NCI-H2227 (cell line): ENCODE results near the gene SLC9C2.
"Not testable (repeated sequence)": the region's sequence is repeated elsewhere in the genome, so short reads cannot be mapped to it uniquely, and the experiment has no call there.

ENCODE experiments used
- DNase-seq: peaks from one replicate; lab custom pipeline; 2025; ENCODE audit not compliant: unreplicated experiment; lab: John Stamatoyannopoulos, UW

Gene SLC9C2

DNA sequence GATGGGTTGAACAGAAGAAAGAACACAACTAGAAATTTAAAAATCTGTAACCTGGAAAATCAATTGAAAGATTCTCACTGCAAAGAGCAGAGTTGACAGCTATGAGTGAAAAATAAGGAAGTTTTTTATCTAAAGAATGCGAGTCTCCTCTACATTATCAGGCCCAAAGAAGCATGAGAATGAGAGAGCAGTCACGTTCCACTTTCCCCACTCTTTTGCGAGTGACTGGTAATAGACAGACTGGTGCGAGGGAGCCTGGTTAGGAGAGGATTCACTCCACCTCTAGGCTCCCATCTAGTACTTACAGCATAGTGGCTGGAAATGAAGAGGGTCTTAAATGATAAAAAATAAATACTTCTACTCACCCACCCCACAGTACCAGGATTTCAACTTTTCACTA is 73.8 kb downstream of the SLC9C2 start:
- DNase-seq: no peak

DNA sequence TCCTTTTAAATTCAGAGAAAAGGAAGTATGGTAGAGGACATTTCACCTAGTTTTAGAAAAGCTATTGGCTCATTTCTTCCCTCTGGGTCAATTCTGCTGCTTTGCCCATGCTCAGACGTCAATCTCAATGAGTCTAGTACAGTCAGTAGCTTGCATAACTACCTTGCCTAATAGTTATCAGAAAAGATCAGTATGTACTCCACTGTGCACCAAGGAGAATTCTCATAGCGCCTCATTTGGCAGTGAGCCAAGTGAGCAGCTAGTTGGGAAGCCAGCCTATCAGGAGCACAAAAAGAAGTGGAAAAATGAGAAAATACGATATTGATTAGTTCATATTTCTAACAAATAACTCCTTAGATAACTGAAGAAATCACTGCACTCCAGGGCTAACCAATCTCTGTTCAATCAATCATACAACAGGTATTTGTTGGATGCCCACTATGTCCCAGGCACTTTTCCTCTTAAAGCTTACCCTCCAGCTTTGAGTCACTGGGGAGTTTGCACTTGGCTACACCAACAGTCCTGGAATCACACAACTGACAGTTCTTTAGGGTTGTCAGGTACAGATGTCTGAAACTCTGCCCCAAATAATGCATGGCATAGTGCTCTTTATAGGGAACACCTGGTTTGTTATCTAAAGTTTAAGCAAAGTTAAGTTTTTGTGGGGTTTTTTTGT is 75.6 kb downstream of the SLC9C2 start:
- no peak for DNase-seq

DNA sequence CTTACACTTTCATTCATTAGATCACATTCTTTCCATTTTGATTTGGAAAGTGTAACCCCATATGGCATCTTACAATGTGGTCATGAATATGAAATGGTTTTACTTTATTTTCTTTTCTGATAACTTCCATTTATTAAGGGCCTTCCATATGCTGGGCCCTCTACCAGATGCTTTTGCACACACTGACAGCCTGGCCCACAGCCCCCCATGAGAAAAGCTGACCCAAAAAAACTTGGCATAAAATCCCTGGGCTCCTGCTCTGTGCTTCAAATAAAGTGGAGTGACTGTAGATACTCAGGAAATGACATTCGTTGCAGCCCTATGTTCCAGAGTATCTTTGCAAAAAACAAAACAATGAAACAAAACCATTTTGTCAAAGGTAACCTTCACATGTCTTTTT is 76.9 kb downstream of the SLC9C2 start:
- no peak for DNase-seq

DNA sequence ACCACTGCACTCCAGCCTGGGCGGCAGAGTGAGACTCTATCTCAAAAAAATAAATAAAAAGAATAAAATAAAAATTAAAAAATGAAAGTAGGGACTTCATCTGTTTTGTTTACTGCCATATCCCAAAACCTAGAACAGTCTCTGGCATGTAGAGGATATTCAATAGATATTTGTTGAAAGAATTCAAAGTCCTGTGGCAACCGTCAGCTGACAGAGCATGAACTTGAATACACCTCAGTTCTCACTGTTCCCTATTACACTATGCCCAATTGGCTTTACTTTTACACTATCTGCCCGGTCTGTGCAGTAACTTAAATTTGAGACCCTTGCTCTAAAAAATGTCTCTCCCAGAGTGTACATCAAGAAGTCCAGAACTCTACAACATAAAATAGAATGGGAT is 79.5 kb downstream of the SLC9C2 start:
- no peak for DNase-seq

DNA sequence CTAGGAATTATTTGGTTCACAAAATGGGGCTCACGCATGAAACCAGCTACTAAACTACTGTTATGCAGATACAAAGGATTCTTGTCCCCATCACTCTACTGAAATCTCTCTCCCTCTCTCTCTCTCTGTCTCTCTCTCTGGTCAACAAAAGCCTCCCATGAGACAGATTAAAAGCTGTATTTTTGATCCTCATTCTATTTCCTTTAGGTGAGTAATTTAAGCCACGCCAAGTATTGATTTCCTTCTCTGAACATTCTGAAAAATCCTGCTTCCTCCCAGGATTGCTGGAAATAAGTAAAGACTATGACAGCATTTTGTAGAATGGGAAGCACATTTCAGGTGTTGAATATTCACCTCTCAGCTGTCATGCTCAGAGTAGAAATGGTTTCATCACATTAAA is 82.1 kb downstream of the SLC9C2 start:
- no peak for DNase-seq

DNA sequence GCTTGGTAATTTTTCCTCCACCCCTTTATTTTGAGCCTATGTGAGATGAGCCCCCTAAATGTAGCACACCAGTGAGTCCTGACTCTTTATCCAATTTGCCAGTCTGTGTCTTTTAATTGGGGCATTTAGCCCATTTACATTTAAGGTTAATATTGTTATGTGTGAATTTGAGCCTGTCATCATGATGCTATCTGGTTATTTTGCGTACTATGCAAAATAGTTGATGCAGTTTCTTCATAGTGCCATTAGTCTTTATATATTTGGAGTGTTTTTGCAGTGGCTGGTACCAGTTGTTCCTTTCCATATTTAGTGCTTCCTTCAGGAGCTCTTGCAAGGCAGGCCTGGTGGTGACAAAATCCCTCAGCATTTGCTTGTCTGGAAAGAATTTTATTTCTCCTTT is 88.4 kb downstream of the SLC9C2 start:
- not testable (repeated sequence) for DNase-seq

DNA sequence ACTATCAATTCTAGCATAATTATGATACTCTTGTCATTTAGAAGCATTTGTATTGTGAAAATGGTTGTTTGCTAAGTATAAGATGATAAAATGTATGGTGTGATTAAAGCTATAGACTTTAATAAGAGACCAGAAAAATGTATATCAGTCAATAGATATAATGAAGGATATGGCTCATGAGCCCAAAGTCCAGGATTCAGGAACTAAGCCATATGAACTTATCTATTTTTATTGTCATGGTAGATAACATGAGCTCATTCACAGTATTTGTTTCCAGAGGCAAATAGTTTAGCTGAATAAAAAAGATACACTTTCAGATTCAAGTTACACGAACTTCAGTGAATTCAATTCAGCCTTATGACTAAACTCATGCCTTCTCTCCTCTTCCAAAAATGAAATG is 93.1 kb downstream of the SLC9C2 start:
- DNase-seq: no peak

DNA sequence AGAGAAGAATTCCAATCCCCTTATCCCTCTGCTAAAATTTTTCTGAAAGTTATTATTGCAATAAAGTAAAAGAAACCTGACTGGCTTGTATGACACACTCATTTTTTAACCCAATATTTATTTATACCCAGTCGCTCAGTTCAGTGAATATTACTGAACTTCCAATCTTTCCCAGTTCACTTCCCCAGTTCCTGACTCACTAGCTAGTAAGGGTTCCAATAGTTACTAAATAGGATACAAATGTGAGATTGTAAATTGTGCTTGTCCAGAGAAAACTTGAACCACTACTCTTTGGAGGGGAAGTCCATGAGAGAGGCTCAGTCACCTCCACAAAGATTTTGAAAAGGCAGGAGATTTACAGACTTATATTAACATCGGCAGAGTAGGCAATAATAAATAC is 94.3 kb downstream of the SLC9C2 start:
- no peak for DNase-seq

DNA sequence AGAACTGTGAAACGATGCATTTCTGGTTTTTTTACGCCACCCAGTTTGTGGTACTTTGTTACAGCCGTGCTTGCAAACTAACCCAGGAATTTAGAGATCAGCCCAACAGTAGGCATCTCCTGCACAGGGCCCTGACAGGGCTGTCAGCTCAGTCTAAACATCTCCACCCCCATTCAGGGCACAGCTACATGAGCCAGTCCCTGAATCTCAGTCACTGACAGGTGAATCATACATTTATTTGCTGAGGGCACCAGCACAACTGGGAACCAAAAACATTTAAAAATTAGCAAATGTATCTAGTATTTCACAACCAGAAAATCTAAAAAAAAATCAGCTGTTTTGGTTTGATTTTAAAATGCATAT is 95.0 kb downstream of the SLC9C2 start:
- DNase-seq: no peak

DNA sequence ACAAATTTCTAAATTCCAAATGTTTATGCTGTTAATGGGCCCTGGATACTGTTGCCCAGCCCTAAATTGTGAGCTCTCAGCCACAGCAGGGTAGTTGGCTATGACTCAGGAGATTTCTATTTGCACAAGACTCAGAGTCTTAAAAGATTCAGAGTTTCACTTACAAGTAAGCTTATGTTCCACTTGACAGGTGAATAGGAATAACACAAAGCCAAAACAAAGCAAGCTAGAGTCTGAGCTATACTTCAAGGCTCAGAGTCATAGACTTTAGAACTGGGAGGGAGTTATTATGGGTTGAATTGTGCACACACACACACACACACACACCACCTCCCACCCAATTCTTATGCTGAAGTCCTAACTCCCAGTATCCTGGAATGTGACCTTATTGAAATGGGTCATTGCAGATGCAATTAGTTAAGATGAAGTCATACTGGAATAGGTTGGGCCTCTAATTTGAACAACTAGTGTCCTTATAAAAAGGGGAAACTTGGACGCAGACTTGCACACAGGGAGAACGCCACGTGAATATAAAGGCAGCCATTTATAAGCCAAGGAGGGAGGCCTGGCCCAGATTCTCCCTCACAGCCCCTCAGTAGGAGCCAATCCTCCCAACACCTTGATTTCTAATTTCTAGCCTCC is 95.5 kb downstream of the SLC9C2 start:
- no peak for DNase-seq

DNA sequence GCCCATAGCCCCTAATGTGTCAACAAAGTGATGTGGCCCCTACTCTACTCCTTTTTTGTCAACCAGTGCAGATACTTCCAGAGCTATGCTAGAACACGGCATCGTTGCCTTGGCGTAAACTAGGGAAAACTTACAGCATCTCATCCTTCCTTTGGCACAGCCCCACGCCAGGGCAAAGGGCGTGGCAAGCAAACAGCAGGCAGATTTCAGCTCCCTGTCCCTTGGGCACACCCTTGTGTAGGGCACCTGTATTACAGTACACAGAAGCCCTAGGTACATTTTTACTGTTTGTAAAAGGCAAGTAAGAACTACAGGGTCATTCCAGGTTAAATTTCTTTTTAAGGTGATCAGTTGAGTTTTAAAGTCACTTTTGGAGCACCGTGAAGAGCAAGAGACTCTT is 96.4 kb downstream of the SLC9C2 start:
- no peak for DNase-seq

DNA sequence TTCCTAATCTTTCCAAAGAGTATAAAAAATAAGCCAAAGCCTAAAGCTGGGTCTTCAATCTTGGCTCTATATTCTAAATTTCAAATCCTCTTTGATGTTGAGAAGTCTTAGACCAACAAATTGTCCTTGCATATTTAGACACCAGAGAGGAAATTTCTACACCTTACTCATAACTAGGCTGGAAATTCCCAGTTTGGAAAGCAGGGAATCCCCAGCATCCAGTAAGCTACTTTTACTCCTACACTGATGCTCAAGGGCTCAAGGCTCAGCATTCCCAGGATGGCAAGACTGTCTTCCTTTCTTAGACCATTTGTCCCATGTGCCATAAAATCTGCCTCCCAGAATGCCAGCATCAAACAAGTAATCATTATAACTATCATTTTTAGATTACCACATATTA is 97.5 kb downstream of the SLC9C2 start:
- DNase-seq: no peak

DNA sequence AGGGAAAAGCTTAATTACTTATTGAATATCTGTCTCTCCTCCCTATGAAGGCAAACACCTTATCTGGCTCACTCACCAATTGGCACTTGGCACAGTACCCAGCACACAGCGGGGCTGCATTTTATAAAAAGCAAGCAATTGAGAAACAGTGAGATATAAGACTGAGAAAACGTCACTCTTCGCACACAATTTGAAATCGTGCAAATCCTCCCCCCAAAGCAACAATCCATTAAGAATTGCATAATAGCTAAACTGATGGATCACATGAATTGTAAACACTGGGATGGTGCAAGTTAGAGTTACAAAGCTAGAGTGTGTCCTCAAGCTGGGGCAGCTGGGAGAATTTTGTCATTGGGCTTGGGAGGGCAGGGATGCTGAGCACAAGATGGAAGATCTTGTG is 98.6 kb downstream of the SLC9C2 start:
- DNase-seq: no peak

DNA sequence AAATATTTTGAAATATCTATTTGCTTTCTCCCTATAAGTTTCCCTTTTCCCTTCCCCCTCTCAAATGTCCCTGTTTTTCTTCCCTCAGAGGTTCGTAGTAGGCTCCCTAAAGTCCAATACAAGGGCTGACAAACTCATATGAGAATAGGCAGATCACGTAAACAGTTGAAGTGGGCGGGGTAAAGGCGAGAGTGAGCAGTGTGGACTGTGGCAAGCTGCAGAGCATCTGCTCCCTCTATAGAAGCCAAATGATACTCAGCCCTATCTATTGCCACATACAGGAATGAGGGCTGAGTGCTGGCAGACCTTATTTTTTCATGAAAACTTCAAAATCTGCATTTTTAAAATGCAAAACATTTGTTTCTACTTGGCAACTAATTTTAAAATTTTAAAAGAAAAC is 99.5 kb downstream of the SLC9C2 start:
- no peak for DNase-seq

DNA sequence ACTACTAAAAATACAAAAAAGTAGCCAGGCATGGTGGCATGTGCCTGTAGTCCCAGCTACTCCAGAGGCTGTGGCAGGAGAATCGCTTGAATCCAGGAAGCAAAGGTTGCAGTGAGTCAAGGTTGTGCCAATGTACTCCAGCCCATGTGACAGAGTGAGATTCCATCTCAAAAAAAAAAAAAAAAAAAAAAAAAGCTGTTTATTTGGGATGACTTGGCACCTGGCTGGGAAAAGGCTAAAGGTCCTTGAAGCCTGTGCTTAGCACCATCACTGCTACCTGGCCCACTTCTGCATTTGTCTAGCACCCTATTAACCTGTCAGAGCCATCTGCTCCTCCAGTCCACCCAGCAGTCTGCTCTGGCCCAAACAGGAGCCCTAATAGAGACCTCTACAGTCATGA is 100.8 kb downstream of the SLC9C2 start:
- DNase-seq: no peak

DNA sequence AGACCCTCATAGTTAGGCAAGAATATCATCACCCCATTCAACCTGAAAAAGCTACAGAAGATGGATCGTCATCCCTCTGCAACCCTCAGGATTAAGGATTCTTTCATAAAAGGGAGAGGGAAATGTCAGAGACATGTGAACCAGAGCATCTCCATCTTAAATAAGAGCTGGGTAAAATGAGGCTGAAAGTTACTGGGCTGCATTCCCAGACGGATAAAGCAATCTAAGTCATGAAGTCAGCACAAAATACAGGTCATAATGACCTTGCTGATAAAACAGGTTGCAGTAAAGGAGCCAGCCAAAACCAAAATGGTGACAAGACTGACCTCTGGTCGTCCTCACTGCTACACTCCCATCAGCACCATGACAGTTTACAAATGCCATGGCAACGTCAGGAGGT is 103.1 kb downstream of the SLC9C2 start:
- no peak for DNase-seq

DNA sequence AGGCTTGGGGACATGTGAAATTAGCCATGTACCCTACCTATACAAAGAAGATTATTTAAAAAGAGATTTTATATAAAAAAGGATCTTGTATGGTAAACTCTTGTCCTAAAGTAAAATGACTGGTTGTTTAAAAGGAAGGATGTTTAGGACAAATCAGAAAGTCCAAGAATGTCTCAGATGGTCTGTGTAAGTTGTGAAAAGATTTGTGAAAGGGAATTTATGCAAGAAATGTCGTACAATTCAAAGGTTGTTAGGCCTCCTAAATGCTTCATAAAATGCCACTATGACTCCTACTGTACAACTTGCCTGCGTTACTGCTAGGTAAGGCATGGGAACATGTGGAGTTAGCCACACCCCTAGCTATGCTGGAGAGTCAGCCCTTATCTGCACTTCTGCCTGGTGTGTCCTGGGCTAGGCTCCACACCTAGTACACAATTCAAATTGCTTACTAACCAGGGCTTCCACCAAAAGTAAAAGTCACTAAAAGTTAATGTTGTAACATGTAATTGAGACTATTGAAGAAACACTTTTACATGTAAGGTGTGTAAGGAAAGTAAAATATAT is 106.0 kb downstream of the SLC9C2 start:
- DNase-seq: no peak

DNA sequence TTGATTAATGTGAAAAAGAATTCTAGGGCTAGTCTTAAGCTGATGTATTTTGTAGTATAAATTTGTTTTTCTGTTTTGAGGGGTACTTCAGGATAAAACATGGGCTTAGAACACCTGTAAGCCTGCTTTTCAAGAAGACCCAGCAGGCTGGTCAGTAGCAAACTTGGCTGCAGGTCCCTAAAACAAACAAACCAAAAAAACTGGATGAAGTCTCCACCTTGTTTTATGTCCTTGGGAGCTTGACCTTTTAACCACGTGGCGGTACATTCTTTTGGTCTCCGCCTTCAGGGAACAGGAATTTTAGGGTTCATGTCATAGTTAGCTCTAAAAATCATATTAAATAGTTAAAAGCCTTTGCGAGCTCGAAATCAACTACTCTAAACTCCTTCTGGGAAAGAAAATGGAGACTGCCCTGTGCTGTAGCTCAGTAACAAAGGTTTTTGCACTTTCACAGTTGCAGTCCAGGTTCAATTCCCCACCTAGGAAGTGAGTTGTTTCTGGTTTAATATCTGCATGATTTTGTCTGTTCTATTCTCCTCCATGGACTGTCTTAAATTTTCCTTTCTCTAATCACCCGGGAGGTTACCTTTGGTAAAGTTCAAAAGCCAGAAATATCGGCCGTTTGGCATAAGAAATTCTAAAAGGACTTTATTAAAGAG is 107.1 kb downstream of the SLC9C2 start:
- DNase-seq: no peak

DNA sequence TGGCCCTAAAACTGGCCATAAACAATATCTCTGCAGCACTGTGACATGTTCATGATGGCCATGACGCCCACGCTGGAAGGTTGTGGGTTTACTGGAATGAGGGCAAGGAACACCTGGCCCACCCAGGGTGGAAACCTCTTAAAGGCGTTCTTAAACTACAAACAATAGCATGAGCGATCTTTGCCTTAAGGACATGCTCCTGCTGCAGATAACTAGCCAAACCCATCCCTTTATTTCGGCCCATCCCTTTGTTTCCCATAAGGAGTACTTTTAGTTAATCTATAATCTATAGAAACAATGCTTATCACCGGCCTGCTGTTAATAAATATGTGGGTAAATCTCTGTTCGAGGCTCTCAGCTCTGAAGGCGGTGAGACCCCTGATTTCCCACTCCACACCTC is 109.7 kb downstream of the SLC9C2 start:
- DNase-seq: not testable (repeated sequence)

DNA sequence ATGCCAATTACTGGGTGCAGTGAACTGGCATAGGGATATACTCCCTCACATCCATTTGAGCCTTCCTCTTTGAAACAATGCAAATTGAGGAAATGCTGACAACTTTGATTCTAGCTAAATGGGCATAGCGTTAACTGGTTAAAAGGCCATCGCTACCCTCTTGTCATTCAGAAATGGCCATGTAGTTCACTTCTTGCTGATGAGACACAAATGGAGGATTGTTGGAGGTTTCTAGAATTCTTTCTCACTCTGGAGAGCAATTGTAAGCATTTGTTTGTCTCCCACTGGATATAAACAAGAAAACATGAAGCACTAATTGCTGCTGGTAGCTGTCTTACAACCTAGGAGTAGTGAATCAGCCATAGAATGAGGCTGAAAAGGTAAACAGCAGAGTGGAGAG is 111.4 kb downstream of the SLC9C2 start:
- DNase-seq: no peak

DNA sequence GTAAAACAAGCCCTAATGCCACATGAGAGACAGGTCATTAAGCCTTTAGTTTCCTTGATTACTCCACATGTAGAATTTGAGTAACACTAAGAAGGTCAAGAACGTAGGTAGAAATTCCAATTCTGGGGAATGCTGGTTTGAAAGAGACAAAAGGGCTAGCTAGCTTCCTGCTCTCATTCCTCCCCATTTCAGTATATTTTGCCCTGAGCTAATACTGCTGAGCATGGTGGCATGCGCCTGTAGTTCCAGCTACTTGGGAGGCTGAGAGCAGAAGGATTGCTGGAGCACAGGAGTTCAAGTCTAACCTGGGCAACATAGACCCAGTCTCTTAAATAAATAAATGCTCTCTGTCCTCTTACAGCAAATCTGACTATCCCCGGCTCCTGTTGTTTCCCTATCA is 112.9 kb downstream of the SLC9C2 start:
- DNase-seq: no peak

DNA sequence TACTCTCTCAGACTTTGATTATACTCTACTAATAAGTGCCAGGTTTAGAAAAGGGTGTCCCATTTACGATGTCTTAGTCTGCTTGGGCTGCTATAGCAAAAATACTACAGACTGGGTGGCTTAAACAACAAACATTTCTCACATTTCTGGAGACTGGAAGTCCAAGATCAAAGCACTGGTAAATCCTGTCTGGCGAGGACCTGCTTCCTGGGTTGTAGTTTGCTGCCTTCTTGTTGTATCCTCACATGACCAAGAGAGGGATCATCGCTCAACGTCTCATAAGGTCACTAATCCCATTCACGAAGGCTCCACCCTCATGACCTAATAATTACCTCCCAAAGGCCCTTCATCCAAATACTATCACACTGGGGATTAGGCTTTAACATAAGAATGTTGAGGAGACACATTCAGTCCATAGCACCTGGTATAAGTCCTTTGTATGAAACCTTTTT is 113.7 kb downstream of the SLC9C2 start:
- no peak for DNase-seq
